MCF 10A (cell line): Measurements from ENCODE around the gene FGF14. TPM values are rescaled to one million over a fixed set of nuclear protein-coding genes. Genes with fewer than 3 reads are reported as not detected.

Experiments
- BruUV-seq: library from RNA; stranded (reverse); fragments of 400-500 nt; replicated peaks from 2 replicates; lab custom pipeline; 2021; lab: Mats Ljungman, UMichigan
- CTCF ChIA-PET: fragments of 300-600 bp; sonication (Branson Sonifier 250); formaldehyde crosslinking; extraction: SDS; loops from one replicate; lab custom pipeline; 2021; ENCODE audit warnings: antibody characterized with exemption, inconsistent platforms; lab: Yijun Ruan, JAX
- POLR2A ChIA-PET: fragments of 300-600, 350-650 bp; sonication (Branson Sonifier 250); formaldehyde crosslinking; extraction: SDS; loops from one replicate; lab custom pipeline; 2020; ENCODE audit warnings: antibody characterized with exemption, inconsistent platforms; lab: Yijun Ruan, JAX
- DNase-seq: peaks from one replicate; pipeline ENCODE4 v3.0.0-alpha.2; 2018; ENCODE audit not compliant: unreplicated experiment
- H3K27ac Mint-ChIP-seq: one replicate; pipeline ENCODE4 v1.8.0; 2022; ENCODE audit warnings: mild to moderate bottlenecking, low read depth, mixed read lengths; ENCODE audit not compliant: unreplicated experiment
- H3K27me3 Mint-ChIP-seq: one replicate; pipeline ENCODE4 v1.8.0; 2022; ENCODE audit warnings: mixed read lengths; ENCODE audit not compliant: insufficient read depth, unreplicated experiment
- H3K36me3 Mint-ChIP-seq: one replicate; pipeline ENCODE4 v1.8.0; 2022; ENCODE audit warnings: mild to moderate bottlenecking, moderate library complexity, mixed read lengths; ENCODE audit not compliant: insufficient read depth, unreplicated experiment
- H3K4me1 Mint-ChIP-seq: one replicate; pipeline ENCODE4 v1.8.0; 2022; ENCODE audit warnings: mixed read lengths; ENCODE audit not compliant: insufficient read depth, unreplicated experiment
- H3K4me3 Mint-ChIP-seq: one replicate; pipeline ENCODE4 v1.8.0; 2022; ENCODE audit warnings: mild to moderate bottlenecking, moderate library complexity, mixed read lengths; ENCODE audit not compliant: unreplicated experiment
- H3K9me3 Mint-ChIP-seq: one replicate; pipeline ENCODE4 v1.8.0; 2022; ENCODE audit warnings: mixed read lengths; ENCODE audit not compliant: unreplicated experiment
- CTCF ChIP-seq: fragments of 200-600 bp; IDR thresholded peaks from one replicate; pipeline ENCODE4 v1.8.0; 2022; ENCODE audit warnings: antibody characterized with exemption, mild to moderate bottlenecking; ENCODE audit not compliant: unreplicated experiment
- intact Hi-C: fragments of 100-400 bp; cut with micrococcal nuclease; formaldehyde crosslinking; loops from 2 replicates; pipeline ENCODE4 v1.14.1; 2022
- total RNA-seq: library from RNA; stranded (reverse); gene quantifications from 2 replicates; pipeline ENCODE4 v1.2.3, GENCODE V29; 2022

FGF14 gene
- total RNA-seq, 1 experiment from 2014 or later = not detected

- ChIA-PET POLR2A (no interaction called here), CTCF (no interaction called here)
- intact Hi-C loops = no loop called here
- DNase-seq = no peak
- Mint-ChIP-seq H3K9me3 (no peaks in the 10 kb centered on the region), H3K36me3 (no peaks in the 10 kb centered on the region), H3K4me3 (no peak overlapping the region), H3K27ac (no peak overlapping the region), H3K4me1 (no peaks in the 10 kb centered on the region), H3K27me3 (peaks cover 84% of the 10 kb centered on the region)
- BruUV-seq = no TSS peak
- no peak for TF ChIP-seq CTCF
Measured at GRCh38 chr13:101866889-101867581, 534.8 kb downstream of the FGF14 start.

- POLR2A ChIA-PET = interaction anchor here (0.7 kb wide), 1 partner anchor 18 kb away, joined by 3 read pairs; no protein-coding TSS in a partner anchor
- H3K27me3 Mint-ChIP-seq = peaks cover 87% of the 10 kb centered on the region
- H3K4me3 Mint-ChIP-seq = no peak overlapping the region
- intact Hi-C loops = no loop called here
- H3K9me3 Mint-ChIP-seq = no peaks in the 10 kb centered on the region
- BruUV-seq = no TSS peak
- TF ChIP-seq CTCF = no peak
- H3K27ac Mint-ChIP-seq = no peak overlapping the region
- no peak for DNase-seq
- no peaks in the 10 kb centered on the region for H3K36me3 Mint-ChIP-seq
- CTCF ChIA-PET = no interaction called here
- H3K4me1 Mint-ChIP-seq = no peaks in the 10 kb centered on the region
Measured at GRCh38 chr13:101858860-101859259, 543.0 kb downstream of the FGF14 start.

GRCh38 chr13:101846701-101847100, 555.1 kb downstream of the FGF14 start:
- intact Hi-C loops = no loop called here
- Mint-ChIP-seq H3K36me3 (no peaks in the 10 kb centered on the region), H3K9me3 (no peaks in the 10 kb centered on the region), H3K27ac (no peak overlapping the region), H3K4me1 (peaks cover 5% of the 10 kb centered on the region), H3K27me3 (peaks cover 89% of the 10 kb centered on the region), H3K4me3 (no peak overlapping the region)
- POLR2A ChIA-PET = no interaction called here
- CTCF ChIA-PET = interaction anchor here (0.6 to 1.0 kb wide), 2 partner anchors 701 to 702 kb away, joined by 3 read pairs; no protein-coding TSS in a partner anchor
- no peak for TF ChIP-seq CTCF
- BruUV-seq = no TSS peak
- DNase-seq = no peak

DNA sequence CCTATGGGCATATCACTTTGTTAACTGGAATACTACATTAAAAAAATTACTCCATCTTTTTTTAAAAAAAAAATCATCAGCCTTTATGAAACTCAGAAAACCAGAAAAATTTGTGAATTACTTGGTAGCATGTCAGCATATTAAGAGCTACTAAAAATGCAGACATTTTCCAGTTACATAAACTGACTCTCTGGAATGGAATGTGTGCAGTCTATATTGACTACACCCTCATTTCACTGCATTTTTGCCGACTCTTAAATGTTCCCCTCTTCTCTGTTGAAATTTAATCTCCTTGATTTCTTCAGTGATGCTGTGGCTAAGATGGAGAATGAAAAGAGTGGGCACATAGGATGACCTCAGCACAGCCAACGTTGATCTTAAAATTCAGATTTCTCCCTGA, 555.6 kb downstream of the FGF14 start:
- H3K27me3 Mint-ChIP-seq = peaks cover 89% of the 10 kb centered on the region
- TF ChIP-seq CTCF = no peak
- ChIA-PET CTCF (interaction anchor here (1.0 kb wide), 1 partner anchor 701 kb away, joined by 3 read pairs; no protein-coding TSS in a partner anchor), POLR2A (no interaction called here)
- intact Hi-C loops = no loop called here
- H3K9me3 Mint-ChIP-seq = no peaks in the 10 kb centered on the region
- peaks cover 5% of the 10 kb centered on the region for H3K4me1 Mint-ChIP-seq
- no peak overlapping the region for H3K4me3 Mint-ChIP-seq
- H3K36me3 Mint-ChIP-seq = no peaks in the 10 kb centered on the region
- no peak overlapping the region for H3K27ac Mint-ChIP-seq
- BruUV-seq = no TSS peak
- DNase-seq = no peak
